Spleen (tissue), 7 donors: ENCODE results near the gene MORC1.

Experiments
- POLR2AphosphoS5 ChIP-seq, 3 donors: sonication (generic); formaldehyde crosslinking; IDR thresholded peaks; one replicate each; pipeline ENCODE4 v1.5.1; 2017; ENCODE audit warnings: antibody characterized with exemption in 3 of 3
- TF ChIP-seq, protein P1 (sequence below), 11 experiments: fragments of 200-600 bp in 7 of 11; fragments of 450-650 bp in 4 of 11; sonication (generic) in 4 of 11; IDR thresholded peaks in 8 of 11; conservative IDR thresholded peaks in 3 of 11; 1 replicate in 7 of 11; 2 replicates in 4 of 11; pipeline versions ENCODE4 v1.4.0 to v1.8.0; 2016 to 2021; ENCODE audit warnings: antibody characterized with exemption in 11 of 11, inconsistent platforms in 4 of 11, mild to moderate bottlenecking in 1 of 11
- donor health status: DM: no; HTN: no; CAD: no; lungs with moderate emphysema.
- donor health status: DM: no; HTN: no; CAD: no.
- donor health status: DM: no; HTN: no; CAD: no.

- no peak for TF ChIP-seq POLR2AphosphoS5 (IDR thresholded peaks at IDR 0.05)
- TF ChIP-seq, protein P1, sequence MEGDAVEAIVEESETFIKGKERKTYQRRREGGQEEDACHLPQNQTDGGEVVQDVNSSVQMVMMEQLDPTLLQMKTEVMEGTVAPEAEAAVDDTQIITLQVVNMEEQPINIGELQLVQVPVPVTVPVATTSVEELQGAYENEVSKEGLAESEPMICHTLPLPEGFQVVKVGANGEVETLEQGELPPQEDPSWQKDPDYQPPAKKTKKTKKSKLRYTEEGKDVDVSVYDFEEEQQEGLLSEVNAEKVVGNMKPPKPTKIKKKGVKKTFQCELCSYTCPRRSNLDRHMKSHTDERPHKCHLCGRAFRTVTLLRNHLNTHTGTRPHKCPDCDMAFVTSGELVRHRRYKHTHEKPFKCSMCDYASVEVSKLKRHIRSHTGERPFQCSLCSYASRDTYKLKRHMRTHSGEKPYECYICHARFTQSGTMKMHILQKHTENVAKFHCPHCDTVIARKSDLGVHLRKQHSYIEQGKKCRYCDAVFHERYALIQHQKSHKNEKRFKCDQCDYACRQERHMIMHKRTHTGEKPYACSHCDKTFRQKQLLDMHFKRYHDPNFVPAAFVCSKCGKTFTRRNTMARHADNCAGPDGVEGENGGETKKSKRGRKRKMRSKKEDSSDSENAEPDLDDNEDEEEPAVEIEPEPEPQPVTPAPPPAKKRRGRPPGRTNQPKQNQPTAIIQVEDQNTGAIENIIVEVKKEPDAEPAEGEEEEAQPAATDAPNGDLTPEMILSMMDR (IDR thresholded peaks at IDR 0.05 in 8 of 11, conservative IDR thresholded peaks at IDR 0.05 in 3 of 11): no peak
These were observed 186.9 kb downstream of the MORC1 start for GRCh38 chr3:108931035-108931434.
